SK-N-SH treated with all-trans-retinoic acid at 6 μM for 48 hours (cell line): ENCODE data around the gene MUC20.
"Not testable (repeated sequence)": the region's sequence is repeated elsewhere in the genome, so short reads cannot be mapped to it uniquely, and the experiment has no call there.

Experiments used
- ATAC-seq: fragments of 200-7000 bp; cut with Tn5 transposase; 3 replicates; pipeline ENCODE4 v1.9.1; 2020; ENCODE audit warnings: mild to moderate bottlenecking, moderate library complexity
- ARNTL ChIP-seq: fragments of 450-650 bp; formaldehyde crosslinking; IDR thresholded peaks from 2 replicates; pipeline ENCODE4 v1.5.0; 2020; ENCODE audit warnings: low read depth, mild to moderate bottlenecking, moderate library complexity, borderline replicate concordance
- BACH2 ChIP-seq: fragments of 250-450 bp; sonication (Bioruptor Pico); IDR thresholded peaks from 2 replicates; pipeline ENCODE4 v1.9.0; 2021; ENCODE audit warnings: mild to moderate bottlenecking, borderline replicate concordance
- CSDC2 ChIP-seq: fragments of 250-450 bp; sonication (Bioruptor Pico); IDR thresholded peaks from 2 replicates; pipeline ENCODE4 v1.5.0; 2020; ENCODE audit warnings: mild to moderate bottlenecking, moderate library complexity
- GLIS3 ChIP-seq: fragments of 250-450 bp; sonication (Bioruptor Pico); IDR thresholded peaks from 2 replicates; pipeline ENCODE4 v1.5.0; 2020; ENCODE audit warnings: mild to moderate bottlenecking, moderate library complexity
- ISL1 ChIP-seq: fragments of 250-450 bp; sonication (Bioruptor Pico); IDR thresholded peaks from 2 replicates; pipeline ENCODE4 v2.1.2; 2022; ENCODE audit warnings: mild to moderate bottlenecking, moderate library complexity
- PPARA ChIP-seq: fragments of 250-450 bp; sonication (Bioruptor Pico); IDR thresholded peaks from 2 replicates; pipeline ENCODE4 v1.5.0; 2020; ENCODE audit warnings: mild to moderate bottlenecking, borderline replicate concordance
- RARB ChIP-seq: fragments of 250-450 bp; sonication (Bioruptor Pico); IDR thresholded peaks from 2 replicates; pipeline ENCODE4 v1.8.0; 2021; ENCODE audit warnings: mild to moderate bottlenecking, moderate library complexity
- SNAI2 ChIP-seq: fragments of 250-450 bp; sonication (Bioruptor Pico); IDR thresholded peaks from 2 replicates; pipeline ENCODE4 v1.5.0; 2020; ENCODE audit warnings: mild to moderate bottlenecking, moderate library complexity
- TCF4 ChIP-seq: fragments of 250-450 bp; sonication (Bioruptor Pico); IDR thresholded peaks from 2 replicates; pipeline ENCODE4 v1.8.0; 2021; ENCODE audit warnings: mild to moderate bottlenecking, moderate library complexity, borderline replicate concordance
- TOX ChIP-seq: fragments of 250-450 bp; sonication (Bioruptor Pico); IDR thresholded peaks from 2 replicates; pipeline ENCODE4 v1.8.0; 2021; ENCODE audit warnings: mild to moderate bottlenecking, moderate library complexity, borderline replicate concordance
- ZC3H10 ChIP-seq: fragments of 250-450 bp; sonication (Bioruptor Pico); IDR thresholded peaks from 2 replicates; pipeline ENCODE4 v1.5.1; 2021; ENCODE audit warnings: mild to moderate bottlenecking, moderate library complexity
- ZFP3 ChIP-seq: fragments of 250-450 bp; sonication (Bioruptor Pico); IDR thresholded peaks from 2 replicates; pipeline ENCODE4 v1.5.0; 2020; ENCODE audit warnings: mild to moderate bottlenecking, moderate library complexity
- ZFP30 ChIP-seq: fragments of 450-650 bp; formaldehyde crosslinking; IDR thresholded peaks from 2 replicates; pipeline ENCODE4 v1.5.0; 2022; ENCODE audit warnings: mild to moderate bottlenecking, moderate library complexity
- ZNF70 ChIP-seq: fragments of 450-650 bp; formaldehyde crosslinking; IDR thresholded peaks from 2 replicates; pipeline ENCODE4 v1.5.0; 2020; ENCODE audit warnings: mild to moderate bottlenecking, moderate library complexity
- TF ChIP-seq, protein P1 (sequence below): fragments of 250-450 bp; sonication (Bioruptor Pico); IDR thresholded peaks from 2 replicates; pipeline ENCODE4 v1.5.0; 2020; ENCODE audit warnings: mild to moderate bottlenecking, moderate library complexity
- TF ChIP-seq, protein P2 (sequence below): fragments of 250-450 bp; sonication (Bioruptor Pico); IDR thresholded peaks from 2 replicates; pipeline ENCODE4 v1.5.1; 2021; ENCODE audit warnings: mild to moderate bottlenecking, moderate library complexity
- TF ChIP-seq, protein P3 (sequence below): fragments of 250-450 bp; sonication (Bioruptor Pico); IDR thresholded peaks from 2 replicates; pipeline ENCODE4 v1.8.0; 2021; ENCODE audit warnings: low read depth, mild to moderate bottlenecking, moderate library complexity, borderline replicate concordance
- TF ChIP-seq, protein P4 (sequence below): fragments of 250-450 bp; sonication (Bioruptor Pico); IDR thresholded peaks from 2 replicates; pipeline ENCODE4 v1.8.0; 2020; ENCODE audit warnings: mild to moderate bottlenecking, moderate library complexity, borderline replicate concordance

The MUC20 gene

DNA sequence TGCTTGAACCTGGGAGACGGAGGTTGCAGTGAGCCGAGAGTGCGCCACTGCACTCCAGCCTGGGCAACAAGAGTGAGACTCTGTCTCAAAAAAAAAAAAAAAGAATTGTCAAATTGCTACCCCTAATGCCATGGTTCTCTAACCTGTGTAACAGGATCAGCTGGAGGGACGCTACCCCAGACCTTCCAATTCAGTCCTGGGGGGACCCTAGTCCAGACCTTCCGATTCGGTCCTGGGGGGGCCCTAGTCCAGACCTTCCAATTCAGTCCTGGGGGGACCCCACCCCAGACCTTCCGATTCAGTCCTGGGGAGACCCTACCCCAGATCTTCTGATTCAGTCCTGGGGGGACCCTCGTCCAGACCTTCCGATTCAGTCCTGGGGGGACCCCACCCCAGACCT, 29.8 kb upstream of the MUC20 start:
- TF ChIP-seq TCF4 (no peak), CSDC2 (CRISPR knock-in tag) (no peak), ISL1 (no peak), ZFP3 (CRISPR knock-in tag) (no peak), SNAI2 (no peak), BACH2 (CRISPR knock-in tag) (no peak)
- TF ChIP-seq, protein P1, sequence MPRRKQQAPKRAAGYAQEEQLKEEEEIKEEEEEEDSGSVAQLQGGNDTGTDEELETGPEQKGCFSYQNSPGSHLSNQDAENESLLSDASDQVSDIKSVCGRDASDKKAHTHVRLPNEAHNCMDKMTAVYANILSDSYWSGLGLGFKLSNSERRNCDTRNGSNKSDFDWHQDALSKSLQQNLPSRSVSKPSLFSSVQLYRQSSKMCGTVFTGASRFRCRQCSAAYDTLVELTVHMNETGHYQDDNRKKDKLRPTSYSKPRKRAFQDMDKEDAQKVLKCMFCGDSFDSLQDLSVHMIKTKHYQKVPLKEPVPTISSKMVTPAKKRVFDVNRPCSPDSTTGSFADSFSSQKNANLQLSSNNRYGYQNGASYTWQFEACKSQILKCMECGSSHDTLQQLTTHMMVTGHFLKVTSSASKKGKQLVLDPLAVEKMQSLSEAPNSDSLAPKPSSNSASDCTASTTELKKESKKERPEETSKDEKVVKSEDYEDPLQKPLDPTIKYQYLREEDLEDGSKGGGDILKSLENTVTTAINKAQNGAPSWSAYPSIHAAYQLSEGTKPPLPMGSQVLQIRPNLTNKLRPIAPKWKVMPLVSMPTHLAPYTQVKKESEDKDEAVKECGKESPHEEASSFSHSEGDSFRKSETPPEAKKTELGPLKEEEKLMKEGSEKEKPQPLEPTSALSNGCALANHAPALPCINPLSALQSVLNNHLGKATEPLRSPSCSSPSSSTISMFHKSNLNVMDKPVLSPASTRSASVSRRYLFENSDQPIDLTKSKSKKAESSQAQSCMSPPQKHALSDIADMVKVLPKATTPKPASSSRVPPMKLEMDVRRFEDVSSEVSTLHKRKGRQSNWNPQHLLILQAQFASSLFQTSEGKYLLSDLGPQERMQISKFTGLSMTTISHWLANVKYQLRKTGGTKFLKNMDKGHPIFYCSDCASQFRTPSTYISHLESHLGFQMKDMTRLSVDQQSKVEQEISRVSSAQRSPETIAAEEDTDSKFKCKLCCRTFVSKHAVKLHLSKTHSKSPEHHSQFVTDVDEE = no peak
- no peak for ATAC-seq

DNA sequence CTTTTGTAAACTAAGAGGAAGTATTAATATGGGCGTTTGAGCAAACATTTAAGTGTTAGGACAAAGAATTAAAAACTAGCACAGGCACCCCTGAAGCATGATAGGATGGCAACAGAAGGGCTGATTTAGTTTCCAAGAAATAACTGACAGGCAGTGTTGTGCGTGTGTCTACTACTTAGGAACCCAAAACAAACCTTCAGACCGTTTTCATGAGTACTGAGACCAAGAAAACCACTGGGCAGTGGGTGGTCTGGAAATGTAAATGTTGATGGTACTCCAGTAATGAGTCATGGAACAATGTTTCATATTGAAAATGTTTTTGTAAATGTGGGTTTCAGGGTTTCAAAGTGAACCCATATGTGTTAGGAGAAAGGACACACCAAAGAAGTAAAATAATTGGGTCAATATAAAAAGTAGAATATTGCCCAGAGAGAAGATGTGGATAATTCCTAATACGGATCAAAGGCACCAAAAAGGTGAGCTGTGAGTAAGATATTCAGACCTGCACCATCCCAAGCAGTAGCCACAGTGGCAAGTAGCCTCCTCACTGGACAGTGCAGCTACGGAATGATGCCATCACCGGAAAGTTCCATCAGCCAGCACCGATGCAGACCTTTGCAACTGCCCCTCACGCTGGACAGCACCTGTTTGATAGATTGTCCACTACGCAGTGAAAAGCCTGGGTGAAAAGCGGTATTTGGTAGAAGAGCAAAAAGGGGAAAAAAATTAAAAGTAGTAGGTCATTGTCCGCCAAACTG, 29.0 kb upstream of the MUC20 start:
- ATAC-seq = not testable (repeated sequence)

DNA sequence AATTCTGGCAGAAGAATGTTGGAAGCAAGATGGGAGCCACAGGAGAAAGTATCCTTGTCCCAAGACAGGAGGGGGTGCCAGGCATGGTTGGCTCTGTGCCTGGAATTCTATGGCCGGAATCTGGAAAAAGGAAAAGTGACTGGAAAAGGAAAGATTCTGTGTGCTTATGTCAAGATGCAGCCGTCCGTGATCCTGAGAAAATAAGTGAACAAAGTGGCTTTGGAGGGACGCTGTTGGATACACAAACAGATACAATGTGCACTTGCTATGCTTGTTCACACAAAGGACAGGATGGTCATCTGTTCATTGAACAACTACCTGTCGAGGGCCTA, 28.5 kb upstream of the MUC20 start:
- ATAC-seq = no peak
- no peak for TF ChIP-seq ZC3H10 (CRISPR knock-in tag)

DNA sequence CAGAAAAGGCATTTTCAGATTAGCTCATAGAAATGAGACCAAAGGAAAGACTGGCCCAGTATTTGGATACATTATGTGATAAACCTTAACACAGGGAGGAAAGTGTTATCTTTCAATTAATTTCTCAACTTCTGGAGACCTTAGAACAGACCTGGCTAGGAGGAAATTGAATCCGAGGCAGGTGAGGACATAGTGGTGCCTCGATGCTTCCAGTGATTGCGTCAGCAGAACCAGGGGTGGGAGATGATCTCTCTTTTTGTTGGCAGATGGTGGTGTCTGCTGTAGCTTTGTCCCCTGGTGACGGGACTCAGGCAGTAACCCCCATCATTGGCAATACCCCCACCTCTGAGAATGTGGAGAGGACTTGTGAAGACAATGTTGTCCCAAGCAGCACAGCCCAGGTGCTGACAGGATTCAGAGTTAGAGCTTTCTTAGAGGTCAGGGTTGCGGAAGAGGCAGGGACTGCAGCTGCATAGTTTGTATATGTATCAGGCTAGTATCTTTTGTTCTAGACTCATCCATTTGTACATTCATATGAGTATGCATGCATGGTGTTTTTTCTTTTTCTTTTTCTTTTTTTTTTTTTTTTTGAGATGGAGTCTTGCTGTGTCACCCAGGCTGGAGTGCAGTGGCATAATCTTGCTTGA, 27.9 kb upstream of the MUC20 start:
- no peak for ATAC-seq
- TF ChIP-seq SNAI2 = no peak
- TF ChIP-seq BACH2 (CRISPR knock-in tag) = no peak
- no peak for TF ChIP-seq RARB (CRISPR knock-in tag)
- TF ChIP-seq, protein P2, sequence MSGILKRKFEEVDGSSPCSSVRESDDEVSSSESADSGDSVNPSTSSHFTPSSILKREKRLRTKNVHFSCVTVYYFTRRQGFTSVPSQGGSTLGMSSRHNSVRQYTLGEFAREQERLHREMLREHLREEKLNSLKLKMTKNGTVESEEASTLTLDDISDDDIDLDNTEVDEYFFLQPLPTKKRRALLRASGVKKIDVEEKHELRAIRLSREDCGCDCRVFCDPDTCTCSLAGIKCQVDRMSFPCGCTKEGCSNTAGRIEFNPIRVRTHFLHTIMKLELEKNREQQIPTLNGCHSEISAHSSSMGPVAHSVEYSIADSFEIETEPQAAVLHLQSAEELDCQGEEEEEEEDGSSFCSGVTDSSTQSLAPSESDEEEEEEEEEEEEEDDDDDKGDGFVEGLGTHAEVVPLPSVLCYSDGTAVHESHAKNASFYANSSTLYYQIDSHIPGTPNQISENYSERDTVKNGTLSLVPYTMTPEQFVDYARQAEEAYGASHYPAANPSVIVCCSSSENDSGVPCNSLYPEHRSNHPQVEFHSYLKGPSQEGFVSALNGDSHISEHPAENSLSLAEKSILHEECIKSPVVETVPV (CRISPR knock-in tag) = no peak
- no peak for TF ChIP-seq ZNF70 (CRISPR knock-in tag)
- TF ChIP-seq PPARA (CRISPR knock-in tag) = no peak
- TF ChIP-seq CSDC2 (CRISPR knock-in tag) = no peak
- no peak for TF ChIP-seq ARNTL (CRISPR knock-in tag)
- no peak for TF ChIP-seq TOX (CRISPR knock-in tag)
- no peak for TF ChIP-seq ZC3H10 (CRISPR knock-in tag)
- no peak for TF ChIP-seq GLIS3 (CRISPR knock-in tag)
- no peak for TF ChIP-seq ISL1
- TF ChIP-seq ZFP30 (CRISPR knock-in tag) = no peak
- TF ChIP-seq, protein P1 = no peak

DNA sequence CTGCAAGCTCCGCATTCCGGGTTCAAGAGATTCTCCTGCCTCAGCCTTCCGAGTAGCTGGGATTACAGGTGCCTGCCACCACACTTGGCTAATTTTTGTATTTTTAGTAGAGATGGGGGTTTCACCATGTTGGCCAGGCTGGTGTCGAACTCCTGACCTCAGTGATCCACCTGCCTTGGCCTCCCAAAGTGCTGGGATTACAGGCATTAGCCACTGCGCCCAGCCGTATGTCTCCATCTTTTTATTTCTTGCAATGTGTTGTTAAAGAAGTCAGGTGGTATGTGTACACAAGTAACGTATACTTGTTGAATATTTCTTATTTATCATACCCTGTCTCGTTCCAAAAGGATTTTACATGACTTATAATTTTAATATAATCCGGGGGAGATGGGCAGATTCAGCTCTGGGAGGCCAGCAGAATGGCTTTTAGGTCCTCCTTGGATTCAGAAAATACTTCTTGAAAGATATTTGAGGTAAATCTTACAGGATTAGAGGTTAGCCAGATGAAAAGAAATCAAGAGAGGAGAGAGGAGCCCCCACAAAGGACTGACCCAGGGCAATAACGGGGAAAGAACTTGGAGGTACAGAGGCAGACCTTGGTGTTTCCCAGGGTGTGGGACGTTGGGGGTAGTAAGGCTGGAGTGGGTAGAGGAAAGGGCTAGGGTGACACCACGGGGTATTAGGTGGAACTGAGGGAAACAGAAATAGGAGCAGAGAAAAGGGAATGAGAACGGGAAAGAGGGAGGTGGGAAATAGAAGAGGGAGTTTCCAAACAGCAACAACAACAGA, 27.2 kb upstream of the MUC20 start:
- ATAC-seq = no peak
- no peak for TF ChIP-seq ZNF70 (CRISPR knock-in tag)
- TF ChIP-seq, protein P3, sequence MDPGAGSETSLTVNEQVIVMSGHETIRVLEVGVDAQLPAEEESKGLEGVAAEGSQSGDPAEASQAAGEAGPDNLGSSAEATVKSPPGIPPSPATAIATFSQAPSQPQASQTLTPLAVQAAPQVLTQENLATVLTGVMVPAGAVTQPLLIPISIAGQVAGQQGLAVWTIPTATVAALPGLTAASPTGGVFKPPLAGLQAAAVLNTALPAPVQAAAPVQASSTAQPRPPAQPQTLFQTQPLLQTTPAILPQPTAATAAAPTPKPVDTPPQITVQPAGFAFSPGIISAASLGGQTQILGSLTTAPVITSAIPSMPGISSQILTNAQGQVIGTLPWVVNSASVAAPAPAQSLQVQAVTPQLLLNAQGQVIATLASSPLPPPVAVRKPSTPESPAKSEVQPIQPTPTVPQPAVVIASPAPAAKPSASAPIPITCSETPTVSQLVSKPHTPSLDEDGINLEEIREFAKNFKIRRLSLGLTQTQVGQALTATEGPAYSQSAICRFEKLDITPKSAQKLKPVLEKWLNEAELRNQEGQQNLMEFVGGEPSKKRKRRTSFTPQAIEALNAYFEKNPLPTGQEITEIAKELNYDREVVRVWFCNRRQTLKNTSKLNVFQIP (CRISPR knock-in tag) = no peak
- TF ChIP-seq, protein P4, sequence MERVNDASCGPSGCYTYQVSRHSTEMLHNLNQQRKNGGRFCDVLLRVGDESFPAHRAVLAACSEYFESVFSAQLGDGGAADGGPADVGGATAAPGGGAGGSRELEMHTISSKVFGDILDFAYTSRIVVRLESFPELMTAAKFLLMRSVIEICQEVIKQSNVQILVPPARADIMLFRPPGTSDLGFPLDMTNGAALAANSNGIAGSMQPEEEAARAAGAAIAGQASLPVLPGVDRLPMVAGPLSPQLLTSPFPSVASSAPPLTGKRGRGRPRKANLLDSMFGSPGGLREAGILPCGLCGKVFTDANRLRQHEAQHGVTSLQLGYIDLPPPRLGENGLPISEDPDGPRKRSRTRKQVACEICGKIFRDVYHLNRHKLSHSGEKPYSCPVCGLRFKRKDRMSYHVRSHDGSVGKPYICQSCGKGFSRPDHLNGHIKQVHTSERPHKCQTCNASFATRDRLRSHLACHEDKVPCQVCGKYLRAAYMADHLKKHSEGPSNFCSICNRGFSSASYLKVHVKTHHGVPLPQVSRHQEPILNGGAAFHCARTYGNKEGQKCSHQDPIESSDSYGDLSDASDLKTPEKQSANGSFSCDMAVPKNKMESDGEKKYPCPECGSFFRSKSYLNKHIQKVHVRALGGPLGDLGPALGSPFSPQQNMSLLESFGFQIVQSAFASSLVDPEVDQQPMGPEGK (CRISPR knock-in tag) = no peak
- TF ChIP-seq, protein P1 = no peak
- TF ChIP-seq RARB (CRISPR knock-in tag) = no peak
- TF ChIP-seq ISL1 = no peak
- TF ChIP-seq SNAI2 = no peak
- TF ChIP-seq TCF4 = no peak
